Activated CD8-positive, alpha-beta memory T cell treated with anti-CD3 and anti-CD28 coated beads, Interleukin-2, amount 10 ng/mL, durations not matched to agents 7 days and 5 days (primary cell): ENCODE measurements around the gene REPS2. TPM values are rescaled to one million over a fixed set of nuclear protein-coding genes. Genes with fewer than 3 reads are reported as not detected.

Experiments used
- ATAC-seq: fragments of 150-1000 bp; cut with Tn5 transposase; one replicate; pipeline ENCODE4 v1.10.0; 2021; ENCODE audit warnings: moderate library complexity
- CTCF ChIA-PET: fragments of 350-600 bp; sonication (Branson Sonifier 250); formaldehyde crosslinking; loops from one replicate; lab custom pipeline; 2021; ENCODE audit warnings: antibody characterized with exemption; lab: Charles Lee
- DNase-seq: peaks from one replicate; pipeline ENCODE4 v3.0.0-alpha.2; 2020
- H3K27ac Mint-ChIP-seq: one replicate; pipeline ENCODE4 v1.8.0; 2021; ENCODE audit warnings: mild to moderate bottlenecking, mixed read lengths
- H3K27me3 Mint-ChIP-seq: one replicate; pipeline ENCODE4 v1.8.0; 2021; ENCODE audit warnings: mixed read lengths
- H3K36me3 Mint-ChIP-seq: one replicate; pipeline ENCODE4 v1.8.0; 2021; ENCODE audit warnings: mild to moderate bottlenecking, mixed read lengths
- H3K4me1 Mint-ChIP-seq: one replicate; pipeline ENCODE4 v1.8.0; 2021; ENCODE audit warnings: mixed read lengths
- H3K4me3 Mint-ChIP-seq: one replicate; pipeline ENCODE4 v1.8.0; 2021; ENCODE audit warnings: mild to moderate bottlenecking, moderate library complexity, mixed read lengths
- H3K9me3 Mint-ChIP-seq: one replicate; pipeline ENCODE4 v1.8.0; 2022; ENCODE audit warnings: low read depth, mixed read lengths
- total RNA-seq, 2 experiments: library from RNA; stranded (reverse); gene quantifications; one replicate each; pipeline ENCODE4 v1.2.3, GENCODE V29; 2021

REPS2 gene
- total RNA-seq, 2 experiments from 2014 or later: not detected

- DNase-seq (no peak), ATAC-seq (no peak)
- CTCF ChIA-PET: no interaction called here
- Mint-ChIP-seq H3K27me3 (peaks cover 16% of the 10 kb centered on the region), H3K27ac (no peak overlapping the region), H3K9me3 (no peaks in the 10 kb centered on the region), H3K4me3 (no peak overlapping the region), H3K36me3 (no peaks in the 10 kb centered on the region), H3K4me1 (peaks cover 6% of the 10 kb centered on the region)
Observed at GRCh38 chrX:17072301-17072700, 125.8 kb downstream of the REPS2 start.

GRCh38 chrX:17072721-17073230 is 126.3 kb downstream of the REPS2 start:
- Mint-ChIP-seq H3K27me3 (peaks cover 16% of the 10 kb centered on the region), H3K27ac (no peak overlapping the region), H3K4me3 (no peak overlapping the region), H3K9me3 (no peaks in the 10 kb centered on the region), H3K36me3 (no peaks in the 10 kb centered on the region), H3K4me1 (peaks cover 6% of the 10 kb centered on the region)
- DNase-seq: no peak
- CTCF ChIA-PET: no interaction called here
- no peak for ATAC-seq

GRCh38 chrX:17075004-17075403 is 128.5 kb downstream of the REPS2 start:
- H3K36me3 Mint-ChIP-seq: no peaks in the 10 kb centered on the region
- H3K27me3 Mint-ChIP-seq: peaks cover 16% of the 10 kb centered on the region
- H3K4me3 Mint-ChIP-seq: no peak overlapping the region
- H3K4me1 Mint-ChIP-seq: peaks cover 6% of the 10 kb centered on the region
- no peak for DNase-seq
- no peaks in the 10 kb centered on the region for H3K9me3 Mint-ChIP-seq
- ATAC-seq: no peak
- CTCF ChIA-PET: no interaction called here
- no peak overlapping the region for H3K27ac Mint-ChIP-seq

GRCh38 chrX:17077361-17077760 is 130.9 kb downstream of the REPS2 start:
- peaks cover 6% of the 10 kb centered on the region for H3K4me1 Mint-ChIP-seq
- H3K9me3 Mint-ChIP-seq: no peaks in the 10 kb centered on the region
- no peak overlapping the region for H3K4me3 Mint-ChIP-seq
- DNase-seq: no peak
- CTCF ChIA-PET: no interaction called here
- H3K36me3 Mint-ChIP-seq: no peaks in the 10 kb centered on the region
- H3K27ac Mint-ChIP-seq: no peak overlapping the region
- no peak for ATAC-seq
- peaks cover 16% of the 10 kb centered on the region for H3K27me3 Mint-ChIP-seq

- Mint-ChIP-seq H3K9me3 (no peaks in the 10 kb centered on the region), H3K36me3 (no peaks in the 10 kb centered on the region), H3K27ac (no peak overlapping the region), H3K27me3 (peaks cover 11% of the 10 kb centered on the region), H3K4me3 (no peak overlapping the region), H3K4me1 (peaks cover 6% of the 10 kb centered on the region)
- ATAC-seq: no peak
- CTCF ChIA-PET: no interaction called here
- no peak for DNase-seq
Observed at GRCh38 chrX:17078031-17078720, 131.7 kb downstream of the REPS2 start.

GRCh38 chrX:17081511-17081910 is 135.1 kb downstream of the REPS2 start:
- Mint-ChIP-seq H3K4me1 (no peaks in the 10 kb centered on the region), H3K36me3 (no peaks in the 10 kb centered on the region), H3K27me3 (peaks cover 8% of the 10 kb centered on the region), H3K27ac (no peak overlapping the region), H3K9me3 (no peaks in the 10 kb centered on the region), H3K4me3 (no peak overlapping the region)
- DNase-seq: no peak
- CTCF ChIA-PET: no interaction called here
- ATAC-seq: no peak

- no peaks in the 10 kb centered on the region for H3K4me1 Mint-ChIP-seq
- H3K36me3 Mint-ChIP-seq: no peaks in the 10 kb centered on the region
- no peak overlapping the region for H3K27ac Mint-ChIP-seq
- no peak for DNase-seq
- no peak for ATAC-seq
- CTCF ChIA-PET: interaction anchor here (0.7 kb wide), 1 partner anchor 11 kb away, joined by 3 read pairs; no protein-coding TSS in a partner anchor
- H3K4me3 Mint-ChIP-seq: no peak overlapping the region
- peaks cover 8% of the 10 kb centered on the region for H3K27me3 Mint-ChIP-seq
- no peaks in the 10 kb centered on the region for H3K9me3 Mint-ChIP-seq
Observed at GRCh38 chrX:17081968-17082367, 135.5 kb downstream of the REPS2 start.

GRCh38 chrX:17082831-17083230 is 136.4 kb downstream of the REPS2 start:
- ATAC-seq (no peak), DNase-seq (no peak)
- Mint-ChIP-seq H3K27me3 (peaks cover 11% of the 10 kb centered on the region), H3K9me3 (no peaks in the 10 kb centered on the region), H3K36me3 (no peaks in the 10 kb centered on the region), H3K27ac (no peak overlapping the region), H3K4me1 (no peaks in the 10 kb centered on the region), H3K4me3 (no peak overlapping the region)
- CTCF ChIA-PET: interaction anchor here (0.7 kb wide), 2 partner anchors 12 to 156 kb away, joined by 3 read pairs; no protein-coding TSS in a partner anchor

- Mint-ChIP-seq H3K4me3 (no peak overlapping the region), H3K27me3 (peaks cover 10% of the 10 kb centered on the region), H3K36me3 (no peaks in the 10 kb centered on the region), H3K9me3 (no peaks in the 10 kb centered on the region), H3K27ac (no peak overlapping the region), H3K4me1 (no peaks in the 10 kb centered on the region)
- CTCF ChIA-PET: no interaction called here
- ATAC-seq (no peak), DNase-seq (no peak)
Observed at GRCh38 chrX:17086317-17086716, 139.9 kb downstream of the REPS2 start.

GRCh38 chrX:17095161-17095560 is 148.7 kb downstream of the REPS2 start:
- Mint-ChIP-seq H3K36me3 (no peaks in the 10 kb centered on the region), H3K9me3 (no peaks in the 10 kb centered on the region), H3K4me1 (no peaks in the 10 kb centered on the region), H3K27me3 (peaks cover 3% of the 10 kb centered on the region), H3K27ac (no peak overlapping the region), H3K4me3 (no peak overlapping the region)
- CTCF ChIA-PET: no interaction called here
- no peak for DNase-seq
- ATAC-seq: no peak

GRCh38 chrX:17098516-17099247 is 152.2 kb downstream of the REPS2 start:
- CTCF ChIA-PET: no interaction called here
- Mint-ChIP-seq H3K36me3 (no peaks in the 10 kb centered on the region), H3K9me3 (no peaks in the 10 kb centered on the region), H3K27ac (no peak overlapping the region), H3K4me1 (no peaks in the 10 kb centered on the region), H3K27me3 (no peaks in the 10 kb centered on the region), H3K4me3 (no peak overlapping the region)
- ATAC-seq (no peak), DNase-seq (no peak)

- DNase-seq (no peak), ATAC-seq (no peak)
- no peak overlapping the region for H3K4me3 Mint-ChIP-seq
- H3K9me3 Mint-ChIP-seq: no peaks in the 10 kb centered on the region
- no peaks in the 10 kb centered on the region for H3K27me3 Mint-ChIP-seq
- no peak overlapping the region for H3K27ac Mint-ChIP-seq
- no peaks in the 10 kb centered on the region for H3K36me3 Mint-ChIP-seq
- no peaks in the 10 kb centered on the region for H3K4me1 Mint-ChIP-seq
- CTCF ChIA-PET: no interaction called here
Observed at GRCh38 chrX:17104433-17104832, 158.0 kb downstream of the REPS2 start.

GRCh38 chrX:17120816-17121215 is 174.4 kb downstream of the REPS2 start:
- Mint-ChIP-seq H3K27ac (no peak overlapping the region), H3K9me3 (no peaks in the 10 kb centered on the region), H3K4me1 (no peaks in the 10 kb centered on the region), H3K36me3 (no peaks in the 10 kb centered on the region), H3K4me3 (no peak overlapping the region), H3K27me3 (no peaks in the 10 kb centered on the region)
- DNase-seq: no peak
- CTCF ChIA-PET: interaction anchor here (0.8 kb wide), 1 partner anchor 1291 kb away, joined by 4 read pairs; no protein-coding TSS in a partner anchor
- ATAC-seq: no peak

- no peaks in the 10 kb centered on the region for H3K9me3 Mint-ChIP-seq
- H3K4me3 Mint-ChIP-seq: no peak overlapping the region
- H3K4me1 Mint-ChIP-seq: no peaks in the 10 kb centered on the region
- CTCF ChIA-PET: no interaction called here
- H3K27me3 Mint-ChIP-seq: peaks cover 4% of the 10 kb centered on the region
- DNase-seq (no peak), ATAC-seq (no peak)
- H3K27ac Mint-ChIP-seq: no peak overlapping the region
- no peaks in the 10 kb centered on the region for H3K36me3 Mint-ChIP-seq
Observed at GRCh38 chrX:17154001-17154400, 207.5 kb downstream of the REPS2 start.
